Measurements from ENCODE around the gene C8B.

C8B gene

DNA sequence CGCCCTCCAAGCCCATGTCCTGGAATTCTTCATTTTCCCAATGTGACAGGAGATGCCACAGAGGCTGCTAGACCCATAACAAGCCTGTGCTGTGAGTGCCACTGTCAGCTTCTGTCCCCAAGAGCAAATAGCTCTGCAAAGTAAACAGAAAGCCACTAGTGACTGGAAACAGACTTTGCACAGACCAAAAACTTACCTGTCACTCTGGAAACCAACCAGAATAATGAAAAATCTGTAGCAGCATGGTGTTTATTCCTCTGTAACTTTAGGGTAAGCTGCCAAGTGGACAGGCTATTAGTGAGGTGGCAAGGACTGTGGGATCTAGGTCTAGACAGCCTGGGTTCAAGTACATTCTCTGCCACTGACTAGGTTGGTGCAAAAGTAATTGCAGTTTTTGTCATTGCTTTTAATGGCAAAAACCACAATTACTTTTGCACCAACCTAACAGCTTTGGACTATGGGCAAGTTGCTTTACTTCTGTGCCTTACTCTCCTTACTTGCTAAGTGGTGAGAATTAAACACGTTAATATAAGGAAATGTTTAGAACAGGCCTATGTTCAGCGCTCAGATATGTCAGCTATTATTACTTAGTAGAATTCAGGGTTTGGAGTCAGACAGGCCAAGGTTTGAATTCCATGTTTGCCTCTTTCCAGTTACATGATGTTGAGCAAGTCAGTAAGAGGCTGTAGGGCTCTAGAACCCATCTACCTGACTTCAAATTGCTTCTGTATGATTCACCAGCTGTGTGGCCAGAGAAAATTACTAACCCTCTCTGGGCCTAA lies at the start of gene C8B:
TSS of gene C8B (minus strand) at position 100 of the 782 bp plus-strand sequence. CDS start at position 33, 67 bp downstream.
- no peak for DNase-seq (ENCODE audit: low read depth in 3 of 3)

DNA sequence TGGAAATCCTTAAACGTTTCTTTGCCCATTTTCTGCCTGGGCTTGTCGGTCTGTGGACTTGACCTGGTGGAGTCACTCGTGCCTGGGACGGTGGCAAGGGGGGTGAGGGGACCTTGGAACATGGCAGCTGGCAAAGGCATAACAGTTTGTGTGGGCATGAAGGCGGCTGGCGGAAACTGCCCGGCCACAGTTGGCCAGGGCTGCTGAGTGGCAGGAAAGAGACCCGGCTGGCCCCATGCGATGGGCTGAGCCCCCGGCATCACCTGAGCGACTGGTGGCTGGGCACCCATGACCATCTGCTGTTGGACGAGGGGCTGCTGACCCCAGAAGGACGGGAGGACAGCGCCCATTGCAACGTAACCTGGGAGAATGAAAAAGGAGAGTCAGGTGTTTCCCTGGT lies 49.3 kb upstream of the C8B start:
- DNase-seq (ENCODE audit: low read depth in 3 of 3) = no peak

GRCh38 chr1:57013522-57013921 lies 47.7 kb upstream of the C8B start:
- no peak for DNase-seq (ENCODE audit: low read depth in 3 of 3)

DNA sequence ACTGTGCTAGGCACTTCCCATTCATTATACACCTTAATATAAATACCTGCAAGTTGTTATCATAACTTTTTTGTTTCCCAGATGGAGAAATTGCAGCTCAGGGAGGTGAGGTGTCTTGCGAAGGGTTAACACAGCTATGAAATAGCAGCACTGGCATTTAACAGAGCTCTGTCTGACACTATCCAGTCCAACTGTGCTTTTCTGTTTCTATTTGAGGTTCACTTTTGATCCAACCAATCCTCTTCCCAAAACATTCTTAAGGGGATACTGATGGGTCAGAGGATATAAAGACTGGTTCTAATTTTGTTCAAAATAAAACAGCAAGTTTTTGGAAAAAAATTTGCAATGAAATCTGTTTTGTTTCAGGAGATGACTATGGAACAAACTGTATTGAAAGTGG lies 46.5 kb upstream of the C8B start:
- no peak for DNase-seq (ENCODE audit: low read depth in 3 of 3)

DNA sequence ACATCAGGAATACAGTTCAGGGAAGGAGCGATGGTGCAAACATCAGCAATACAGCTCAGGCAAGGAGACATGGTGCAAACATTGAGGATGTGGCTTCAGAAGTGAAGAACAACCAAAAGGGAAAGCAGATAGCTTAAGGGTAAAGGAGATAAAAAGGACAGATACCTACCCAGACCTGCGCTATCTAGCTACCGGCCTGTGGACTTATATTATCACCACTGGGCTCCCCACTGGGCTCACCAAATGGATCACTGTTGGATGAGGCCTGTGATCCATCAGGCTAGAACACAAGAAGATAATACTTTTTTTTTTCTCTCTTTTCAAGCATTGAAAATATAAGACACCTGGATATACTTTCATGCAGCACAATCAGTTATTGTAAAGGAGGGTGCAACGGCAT lies 44.7 kb upstream of the C8B start:
- DNase-seq (ENCODE audit: low read depth in 3 of 3) = no peak

DNA sequence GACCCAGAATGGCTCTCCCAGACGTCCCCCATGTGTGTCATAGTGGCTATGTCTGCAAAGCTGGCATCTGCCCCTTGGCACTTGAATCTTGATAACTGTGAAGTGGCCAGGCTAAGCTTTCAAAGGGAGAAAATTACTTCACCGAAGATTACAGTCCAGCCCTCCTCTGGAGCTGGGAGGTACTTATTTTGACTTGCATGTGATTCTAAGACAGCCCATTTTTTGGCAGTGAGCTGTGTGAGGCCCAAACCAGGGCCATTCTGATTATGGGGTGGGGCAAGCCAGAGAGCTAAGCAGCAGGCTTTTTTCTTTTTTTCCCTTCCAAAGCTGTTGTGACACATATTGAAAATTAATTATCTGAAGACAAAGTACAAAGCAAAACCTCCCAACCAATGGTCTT lies 42.1 kb upstream of the C8B start:
- no peak for DNase-seq (ENCODE audit: low read depth in 3 of 3)

DNA sequence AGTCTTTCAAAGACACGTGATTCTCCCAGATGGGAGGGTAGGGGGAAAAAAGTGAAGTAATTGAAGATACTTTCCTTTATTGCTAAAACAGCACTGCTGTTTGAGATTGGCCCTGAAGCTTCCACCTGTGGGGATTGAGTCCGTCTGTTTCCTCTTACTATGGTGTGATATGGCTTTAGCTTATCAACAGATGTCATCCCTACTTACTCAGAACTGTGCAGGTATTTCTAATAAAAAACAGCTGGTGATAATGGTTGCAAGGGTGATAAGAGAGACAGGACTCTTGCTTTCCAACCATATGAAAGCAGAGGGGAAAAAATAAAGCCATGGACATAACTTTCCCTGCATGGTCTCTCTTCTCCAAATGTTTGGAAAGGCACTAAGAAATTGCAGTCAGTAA lies 41.7 kb upstream of the C8B start:
- DNase-seq (ENCODE audit: low read depth in 3 of 3) = no peak

GRCh38 chr1:57003398-57004139 lies 37.8 kb upstream of the C8B start:
- DNase-seq (ENCODE audit: low read depth in 3 of 3) = no peak

- DNase-seq (ENCODE audit: low read depth in 3 of 3) = no peak
Observed at GRCh38 chr1:56995414-56996100, 29.7 kb upstream of the C8B start.

GRCh38 chr1:56993475-56993874 lies 27.7 kb upstream of the C8B start:
- no peak for DNase-seq (ENCODE audit: low read depth in 3 of 3)

GRCh38 chr1:56992318-56993125 lies 26.7 kb upstream of the C8B start:
- no peak for DNase-seq (ENCODE audit: low read depth in 3 of 3)

DNA sequence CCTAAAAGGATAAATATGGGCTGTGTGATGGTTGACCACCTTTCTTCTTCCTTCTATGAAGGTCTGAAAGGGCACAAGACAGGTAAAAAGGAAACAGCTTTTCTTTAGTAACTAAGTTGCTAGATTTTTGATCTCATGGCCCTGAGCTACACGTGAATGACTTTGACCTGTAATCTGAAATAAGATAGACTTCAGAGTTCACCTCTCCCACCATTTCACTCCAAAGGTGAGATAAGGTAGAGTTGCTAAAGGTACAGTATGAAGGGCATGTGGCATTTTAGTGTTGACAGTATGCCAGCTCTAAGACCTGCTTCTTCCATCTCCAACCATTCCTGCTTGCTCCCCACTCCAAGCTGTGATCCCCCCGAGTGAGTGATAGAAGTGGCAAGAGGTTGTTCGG lies 25.8 kb upstream of the C8B start:
- DNase-seq (ENCODE audit: low read depth in 3 of 3) = no peak

DNA sequence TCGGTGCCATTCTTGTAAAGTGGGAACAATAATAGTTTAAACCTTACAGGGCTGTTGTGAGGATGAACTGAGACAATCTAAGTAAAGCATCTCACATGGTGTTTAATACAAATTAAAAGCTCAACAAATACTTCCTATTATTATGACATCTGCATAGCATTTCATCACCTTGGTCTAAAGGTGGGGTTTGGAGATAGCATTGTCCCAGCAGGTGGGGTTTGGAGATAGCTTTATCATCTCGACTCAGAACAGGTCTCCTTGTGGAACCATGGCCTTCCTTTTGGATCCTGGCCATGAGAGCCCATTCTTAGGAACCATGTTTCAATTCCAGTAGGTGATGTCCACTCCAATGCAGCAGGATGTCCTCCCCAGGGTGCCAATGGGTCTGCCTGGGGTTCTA lies 20.6 kb upstream of the C8B start:
- DNase-seq (ENCODE audit: low read depth in 3 of 3) = no peak

GRCh38 chr1:56985857-56986256 lies 20.0 kb upstream of the C8B start:
- no peak for DNase-seq (ENCODE audit: low read depth in 3 of 3)

DNA sequence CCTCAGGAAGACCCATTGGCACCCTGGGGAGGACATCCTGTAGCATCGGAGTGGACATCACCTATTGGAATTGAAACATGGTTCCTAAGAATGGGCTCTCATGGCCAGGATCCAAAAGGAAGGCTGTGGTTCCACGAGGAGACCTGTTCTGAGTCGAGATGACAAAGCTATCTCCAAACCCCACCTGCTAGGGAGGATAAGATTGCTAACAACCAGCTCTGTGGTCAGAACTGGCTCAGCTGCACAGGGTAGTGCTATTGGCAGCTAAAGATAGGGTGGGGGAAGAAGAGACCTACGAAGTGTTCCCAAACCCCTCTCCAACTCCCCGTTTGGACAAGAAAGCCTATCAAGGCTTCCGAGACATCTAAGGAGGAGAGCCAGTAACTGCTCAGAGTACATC lies 17.7 kb upstream of the C8B start:
- no peak for DNase-seq (ENCODE audit: low read depth in 3 of 3)

- DNase-seq (ENCODE audit: low read depth in 3 of 3) = no peak
Observed at GRCh38 chr1:56979986-56980755, 14.4 kb upstream of the C8B start.

- DNase-seq (ENCODE audit: low read depth in 3 of 3) = no peak
Observed at GRCh38 chr1:56978819-56979218, 13.0 kb upstream of the C8B start.

- no peak for DNase-seq (ENCODE audit: low read depth in 3 of 3)
Observed at GRCh38 chr1:56977910-56978309, 12.1 kb upstream of the C8B start.

DNA sequence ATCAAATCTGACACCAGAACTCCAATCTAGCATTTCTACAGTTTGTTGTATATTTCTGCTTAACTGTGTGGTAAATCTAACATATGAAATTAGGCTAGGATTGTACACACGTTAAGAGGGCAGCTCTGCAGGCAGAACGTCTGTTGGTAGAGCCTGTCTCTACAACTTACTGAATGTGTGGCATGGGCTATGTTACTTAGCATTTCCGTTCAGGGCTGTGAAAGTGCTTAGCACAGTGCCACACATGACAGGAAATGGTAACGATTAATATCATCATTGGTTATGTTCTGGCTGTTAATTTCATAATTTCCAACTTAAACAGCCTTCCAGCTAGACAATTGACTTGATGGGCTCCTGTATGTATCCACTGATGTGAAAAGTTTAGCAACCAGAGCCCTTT lies 9.6 kb upstream of the C8B start:
- DNase-seq (ENCODE audit: low read depth in 3 of 3) = no peak

- no peak for DNase-seq (ENCODE audit: low read depth in 3 of 3)
Observed at GRCh38 chr1:56973923-56974742, 8.3 kb upstream of the C8B start.

Data from stimulated activated CD4-positive, alpha-beta T cell treated with anti-CD3 and anti-CD28 coated beads, TNF-alpha, amount 100 ng/mL, for 24 hours (primary cell).